Tibial artery (tissue), 4 donors: ENCODE measurements around the gene GPR141.

ENCODE experiments used
- DNase-seq, 2 donors: peaks; one replicate each; pipeline ENCODE4 v3.0.0-alpha.2; 2019
- H3K27ac ChIP-seq, 2 donors: fragments of 200-600 bp; sonication (generic) in 1 of 2; 1 replicate in 1 of 2; 2 replicates in 1 of 2; pipeline ENCODE4 v1.5.1; 2018 to 2019; ENCODE audit warnings: mild to moderate bottlenecking in 1 of 2
- H3K27me3 ChIP-seq, 2 donors: fragments of 200-600 bp; sonication (generic) in 1 of 2; one replicate each; pipeline versions ENCODE4 v1.5.1 to v1.6.0; 2016 to 2019
- H3K36me3 ChIP-seq, 3 donors: fragments of 200-600 bp; sonication (generic) in 2 of 3; one replicate each; pipeline ENCODE4 v1.5.1; 2016 to 2019; ENCODE audit warnings: mild to moderate bottlenecking in 2 of 3
- H3K4me1 ChIP-seq, 4 donors: fragments of 200-600 bp; sonication (generic) in 2 of 4; 1 replicate in 3 of 4; 2 replicates in 1 of 4; pipeline ENCODE4 v1.5.1; 2016 to 2019
- H3K4me3 ChIP-seq, 2 donors: fragments of 200-600 bp; sonication (generic) in 1 of 2; 1 replicate in 1 of 2; 2 replicates in 1 of 2; pipeline ENCODE4 v1.5.1; 2018 to 2019; ENCODE audit warnings: mild to moderate bottlenecking in 2 of 2
- H3K9me3 ChIP-seq, 3 donors: fragments of 200-600 bp; sonication (generic) in 1 of 3; one replicate each; pipeline ENCODE4 v1.5.1; 2016 to 2019
- intact Hi-C: fragments of 100-400 bp; cut with DNase I; formaldehyde crosslinking; loops from one replicate; pipeline ENCODE4 v1.15.0; 2023; ENCODE audit warnings: low total_unique reads
- TF ChIP-seq, protein P1 (sequence below), 2 experiments: fragments of 200-600 bp in 1 of 2; fragments of 450-650 bp in 1 of 2; IDR thresholded peaks; one replicate each; pipeline ENCODE4 v1.5.1; 2017 to 2019; ENCODE audit warnings: antibody characterized with exemption in 2 of 2, mild to moderate bottlenecking in 1 of 2, moderate library complexity in 1 of 2

Gene GPR141

DNA sequence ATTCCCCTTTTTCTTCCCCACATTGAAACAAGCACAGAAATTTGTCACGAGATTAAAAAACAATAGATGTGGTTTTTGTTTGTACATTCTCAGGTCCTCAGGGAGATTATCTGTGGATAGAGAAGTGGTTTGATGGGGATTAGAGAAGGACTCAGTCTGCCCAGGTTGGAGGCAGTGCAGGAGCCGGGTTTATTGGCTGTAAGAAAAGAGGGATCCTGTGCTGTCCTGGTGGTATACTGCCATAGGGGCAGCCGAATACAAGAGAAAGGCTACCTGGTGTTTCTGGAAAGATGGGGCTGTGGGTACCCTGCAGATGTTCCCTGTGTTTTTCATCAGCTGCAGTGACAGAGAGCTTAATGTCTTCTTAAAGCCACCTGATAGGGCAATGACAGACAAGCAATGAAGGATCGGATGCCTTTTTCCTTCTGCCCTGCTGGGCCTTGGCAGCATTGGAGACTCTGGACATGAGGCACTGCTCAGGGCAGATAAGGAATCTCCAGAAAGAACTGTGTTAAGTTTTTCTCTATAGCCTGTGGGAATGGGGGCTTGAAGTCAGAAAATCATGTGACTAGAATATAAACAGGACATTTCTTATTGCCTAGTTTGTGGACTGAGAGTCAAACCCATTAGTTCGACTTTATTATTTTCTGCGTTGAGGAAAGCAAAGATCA is 18.1 kb upstream of the GPR141 start:
- Histone ChIP-seq H3K27ac (no peak overlapping the region), H3K9me3 (no peaks in the 10 kb centered on the region), H3K4me1 (no peaks in the 10 kb centered on the region), H3K36me3 (no peaks in the 10 kb centered on the region), H3K4me3 (no peak overlapping the region), H3K27me3 (no peaks in the 10 kb centered on the region)
- intact Hi-C loops = no loop called here
- TF ChIP-seq, protein P1, sequence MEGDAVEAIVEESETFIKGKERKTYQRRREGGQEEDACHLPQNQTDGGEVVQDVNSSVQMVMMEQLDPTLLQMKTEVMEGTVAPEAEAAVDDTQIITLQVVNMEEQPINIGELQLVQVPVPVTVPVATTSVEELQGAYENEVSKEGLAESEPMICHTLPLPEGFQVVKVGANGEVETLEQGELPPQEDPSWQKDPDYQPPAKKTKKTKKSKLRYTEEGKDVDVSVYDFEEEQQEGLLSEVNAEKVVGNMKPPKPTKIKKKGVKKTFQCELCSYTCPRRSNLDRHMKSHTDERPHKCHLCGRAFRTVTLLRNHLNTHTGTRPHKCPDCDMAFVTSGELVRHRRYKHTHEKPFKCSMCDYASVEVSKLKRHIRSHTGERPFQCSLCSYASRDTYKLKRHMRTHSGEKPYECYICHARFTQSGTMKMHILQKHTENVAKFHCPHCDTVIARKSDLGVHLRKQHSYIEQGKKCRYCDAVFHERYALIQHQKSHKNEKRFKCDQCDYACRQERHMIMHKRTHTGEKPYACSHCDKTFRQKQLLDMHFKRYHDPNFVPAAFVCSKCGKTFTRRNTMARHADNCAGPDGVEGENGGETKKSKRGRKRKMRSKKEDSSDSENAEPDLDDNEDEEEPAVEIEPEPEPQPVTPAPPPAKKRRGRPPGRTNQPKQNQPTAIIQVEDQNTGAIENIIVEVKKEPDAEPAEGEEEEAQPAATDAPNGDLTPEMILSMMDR (IDR thresholded peaks at IDR 0.05) = no peak
- no peak for DNase-seq

DNA sequence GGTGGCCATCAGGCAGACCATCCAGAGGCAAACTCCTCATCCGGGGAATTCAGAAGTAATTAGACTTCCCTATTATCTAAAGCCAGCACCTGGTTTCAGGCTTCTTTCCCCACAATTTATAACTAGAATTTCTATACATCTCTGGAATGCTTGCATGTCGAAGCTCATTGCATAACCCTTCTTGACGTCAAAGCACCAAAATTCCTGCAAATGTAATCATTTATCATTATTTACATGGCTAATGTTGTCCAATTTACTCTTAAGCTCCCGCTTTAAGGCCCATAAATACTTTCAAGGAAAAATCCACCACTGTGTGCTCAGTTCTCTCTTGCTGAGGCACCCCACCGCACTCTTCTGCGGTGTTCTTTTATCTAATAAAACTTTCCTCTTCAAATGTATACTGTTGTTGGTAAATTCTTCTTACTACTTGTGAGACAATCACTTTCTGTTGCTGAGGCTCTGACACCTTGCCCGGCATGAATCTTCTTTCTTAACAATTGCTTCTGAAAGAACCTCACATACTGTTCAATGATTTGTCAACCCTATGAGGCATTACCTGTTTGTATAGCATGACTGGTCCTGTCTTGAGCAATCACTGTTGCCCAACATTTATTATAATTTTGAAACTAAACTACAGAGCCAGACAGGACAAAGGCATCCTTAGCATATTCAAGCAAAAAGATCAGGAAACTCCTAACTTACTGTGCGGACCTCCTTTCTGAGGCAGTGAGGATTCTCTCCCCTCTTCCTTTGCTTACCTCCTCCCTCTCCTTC is 17.4 kb upstream of the GPR141 start:
- Histone ChIP-seq H3K4me1 (no peaks in the 10 kb centered on the region), H3K9me3 (no peaks in the 10 kb centered on the region), H3K27me3 (no peaks in the 10 kb centered on the region), H3K27ac (no peak overlapping the region), H3K36me3 (no peaks in the 10 kb centered on the region), H3K4me3 (no peak overlapping the region)
- no peak for DNase-seq
- intact Hi-C loops = no loop called here
- TF ChIP-seq, protein P1 (IDR thresholded peaks at IDR 0.05) = no peak

DNA sequence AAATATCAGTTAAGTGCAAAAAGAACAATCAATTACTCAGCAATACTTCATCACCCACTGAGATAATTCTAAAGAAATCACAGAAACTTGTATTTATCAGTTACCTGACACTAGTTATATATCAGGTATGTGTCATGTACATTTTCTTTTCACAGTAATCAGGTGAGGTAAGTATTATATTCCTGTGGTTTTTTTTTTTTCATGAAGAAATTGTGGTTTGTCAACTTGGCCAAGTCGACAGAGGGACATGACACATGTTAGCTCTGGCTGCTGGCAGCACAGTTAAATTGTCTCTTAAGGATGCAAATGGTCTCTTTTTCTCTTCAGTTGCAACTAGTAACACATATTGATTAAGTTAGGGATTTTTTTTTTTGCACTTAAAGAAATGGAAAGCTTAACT is 13.7 kb upstream of the GPR141 start:
- TF ChIP-seq, protein P1 (IDR thresholded peaks at IDR 0.05) = no peak
- Histone ChIP-seq H3K27me3 (no peaks in the 10 kb centered on the region), H3K27ac (no peak overlapping the region), H3K4me3 (no peak overlapping the region), H3K9me3 (no peaks in the 10 kb centered on the region), H3K36me3 (no peaks in the 10 kb centered on the region), H3K4me1 (no peaks in the 10 kb centered on the region)
- intact Hi-C loops = no loop called here
- no peak for DNase-seq

DNA sequence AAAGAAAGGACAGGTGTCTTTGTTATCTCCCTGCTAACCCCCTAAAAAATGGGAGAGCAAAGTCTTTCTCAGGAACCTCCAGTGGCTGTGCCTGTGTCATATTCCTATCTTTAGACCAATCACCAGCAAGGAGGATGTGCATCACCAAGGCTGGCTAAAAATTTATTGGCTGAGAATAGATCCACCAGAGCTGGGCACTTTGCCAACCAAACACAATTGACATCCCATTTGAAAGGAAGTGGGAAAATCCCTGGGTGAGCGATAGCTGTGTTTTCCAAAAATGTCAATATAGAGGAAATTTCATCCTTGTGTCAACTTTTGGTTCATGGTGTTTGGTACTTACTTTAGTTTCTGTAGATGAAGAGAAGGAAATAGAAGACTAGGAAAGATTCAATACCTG is 13.1 kb upstream of the GPR141 start:
- no peaks in the 10 kb centered on the region for H3K4me1 ChIP-seq
- no peak overlapping the region for H3K4me3 ChIP-seq
- no peak overlapping the region for H3K27ac ChIP-seq
- no peaks in the 10 kb centered on the region for H3K9me3 ChIP-seq
- no peak for DNase-seq
- H3K36me3 ChIP-seq = no peaks in the 10 kb centered on the region
- intact Hi-C loops = no loop called here
- no peaks in the 10 kb centered on the region for H3K27me3 ChIP-seq
- TF ChIP-seq, protein P1 (IDR thresholded peaks at IDR 0.05) = no peak

DNA sequence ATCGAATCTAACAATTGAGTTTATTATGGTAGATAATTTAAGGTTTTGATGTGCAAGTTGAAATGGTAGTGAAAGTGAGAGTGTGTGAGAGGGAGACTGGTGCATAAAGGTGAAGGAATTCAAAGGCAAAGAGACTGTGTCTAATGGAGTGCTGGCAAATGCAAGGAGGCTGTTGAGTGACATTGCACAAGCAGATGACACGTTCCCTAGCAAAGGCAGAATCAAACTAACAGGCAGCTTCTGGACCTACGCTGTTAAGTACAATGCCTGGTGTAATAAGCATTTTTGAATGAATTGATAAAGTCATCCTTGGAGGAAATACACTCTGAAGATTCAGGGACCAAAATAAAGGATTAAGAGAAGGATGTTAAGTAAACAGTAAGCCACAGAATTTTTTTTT is 11.7 kb upstream of the GPR141 start:
- Histone ChIP-seq H3K4me1 (no peaks in the 10 kb centered on the region), H3K27ac (no peak overlapping the region), H3K27me3 (no peaks in the 10 kb centered on the region), H3K36me3 (no peaks in the 10 kb centered on the region), H3K9me3 (no peaks in the 10 kb centered on the region), H3K4me3 (no peak overlapping the region)
- TF ChIP-seq, protein P1 (IDR thresholded peaks at IDR 0.05) = no peak
- DNase-seq = no peak
- intact Hi-C loops = no loop called here
